Measurements from ENCODE around the gene RNASE7.

Gene RNASE7

GRCh38 chr14:21030531-21030930 is 11.6 kb upstream of the RNASE7 start:
- Histone ChIP-seq H3K36me3 (no peaks in the 10 kb centered on the region), H3K4me3 (ENCODE audit: low read depth, low read length) (no peak overlapping the region), H3K9me3 (no peaks in the 10 kb centered on the region), H3K27me3 (no peaks in the 10 kb centered on the region), H3K4me1 (no peaks in the 10 kb centered on the region)
- no peak for DNase-seq
- TF ChIP-seq, protein P1, sequence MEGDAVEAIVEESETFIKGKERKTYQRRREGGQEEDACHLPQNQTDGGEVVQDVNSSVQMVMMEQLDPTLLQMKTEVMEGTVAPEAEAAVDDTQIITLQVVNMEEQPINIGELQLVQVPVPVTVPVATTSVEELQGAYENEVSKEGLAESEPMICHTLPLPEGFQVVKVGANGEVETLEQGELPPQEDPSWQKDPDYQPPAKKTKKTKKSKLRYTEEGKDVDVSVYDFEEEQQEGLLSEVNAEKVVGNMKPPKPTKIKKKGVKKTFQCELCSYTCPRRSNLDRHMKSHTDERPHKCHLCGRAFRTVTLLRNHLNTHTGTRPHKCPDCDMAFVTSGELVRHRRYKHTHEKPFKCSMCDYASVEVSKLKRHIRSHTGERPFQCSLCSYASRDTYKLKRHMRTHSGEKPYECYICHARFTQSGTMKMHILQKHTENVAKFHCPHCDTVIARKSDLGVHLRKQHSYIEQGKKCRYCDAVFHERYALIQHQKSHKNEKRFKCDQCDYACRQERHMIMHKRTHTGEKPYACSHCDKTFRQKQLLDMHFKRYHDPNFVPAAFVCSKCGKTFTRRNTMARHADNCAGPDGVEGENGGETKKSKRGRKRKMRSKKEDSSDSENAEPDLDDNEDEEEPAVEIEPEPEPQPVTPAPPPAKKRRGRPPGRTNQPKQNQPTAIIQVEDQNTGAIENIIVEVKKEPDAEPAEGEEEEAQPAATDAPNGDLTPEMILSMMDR (IDR thresholded peaks at IDR 0.05; ENCODE audit: low read depth, low read length) = no peak

DNA sequence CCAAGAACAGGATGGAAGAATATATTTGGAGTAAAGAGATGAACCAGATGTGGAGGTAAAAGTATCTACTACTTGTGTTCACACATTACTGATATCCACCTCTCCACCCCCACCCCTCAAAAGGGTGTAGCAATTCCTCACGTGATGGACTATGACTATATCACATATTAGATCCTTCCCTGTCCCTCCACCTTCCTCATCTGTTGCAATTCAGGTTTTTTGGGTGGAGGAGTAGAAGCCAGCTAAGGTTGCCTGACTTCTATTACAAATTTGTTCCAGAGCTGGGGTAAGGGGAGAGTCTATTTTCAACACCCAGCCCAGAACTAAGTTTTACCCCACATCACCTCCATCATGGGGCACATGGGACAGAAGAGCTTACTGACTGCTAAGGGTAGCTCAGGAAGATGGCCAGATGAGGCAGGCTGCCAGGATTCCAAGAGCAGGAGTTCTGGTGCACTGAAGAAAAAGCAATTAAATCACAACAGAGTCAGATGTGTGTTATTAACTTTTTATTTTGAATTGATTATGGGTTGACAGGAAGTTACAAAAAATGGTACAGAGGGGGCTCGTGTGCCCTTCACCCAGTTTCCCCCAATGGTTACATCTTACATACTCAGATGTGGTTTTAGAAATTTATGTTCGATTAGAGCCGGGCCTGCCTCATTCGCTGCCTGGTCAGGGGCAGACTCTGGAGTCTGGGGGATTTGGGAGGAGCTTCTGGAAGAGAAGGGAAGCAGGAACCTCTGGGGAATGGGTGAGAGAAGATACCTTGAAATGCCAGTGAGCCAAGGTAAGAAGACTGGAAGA is 9.6 kb upstream of the RNASE7 start:
- Histone ChIP-seq H3K9me3 (no peaks in the 10 kb centered on the region), H3K27me3 (no peaks in the 10 kb centered on the region), H3K4me3 (ENCODE audit: low read depth, low read length) (no peak overlapping the region), H3K4me1 (no peaks in the 10 kb centered on the region), H3K36me3 (no peaks in the 10 kb centered on the region)
- TF ChIP-seq, protein P1 (IDR thresholded peaks at IDR 0.05; ENCODE audit: low read depth, low read length) = no peak
- no peak for DNase-seq

- TF ChIP-seq, protein P1 (IDR thresholded peaks at IDR 0.05; ENCODE audit: low read depth, low read length) = no peak
Observed at GRCh38 chr14:21033133-21033698, 8.9 kb upstream of the RNASE7 start.

DNA sequence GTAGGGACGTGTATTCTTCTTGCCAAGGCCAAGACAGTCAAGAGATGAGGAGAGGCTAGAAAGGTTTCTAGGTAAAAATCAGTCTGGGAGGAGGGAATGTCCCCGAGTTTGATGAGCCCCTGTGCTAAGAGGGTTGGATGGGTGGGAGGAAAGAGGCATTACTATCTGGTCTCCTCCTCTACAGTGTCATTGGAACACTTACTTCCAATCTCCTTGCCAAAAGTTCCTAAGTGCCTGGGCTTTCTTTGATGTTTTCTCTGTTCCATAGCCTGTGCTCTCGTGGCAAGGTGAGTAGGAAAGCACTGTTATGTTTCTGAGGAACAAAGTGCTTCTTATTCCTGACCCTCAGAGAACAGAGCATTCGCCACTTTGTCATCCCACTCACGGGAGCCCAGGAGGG is 7.5 kb upstream of the RNASE7 start, which contains the start of gene RNASE13:
RNASE13 (minus strand) TSS at position 101 of the 400 bp plus-strand sequence. CDS start 519 bp downstream, outside the sequence.
- Histone ChIP-seq H3K4me3 (ENCODE audit: low read depth, low read length) (no peak within 1 kb of the TSS), H3K36me3 (no peaks in the 10 kb centered on the region), H3K27me3 (no peaks in the 10 kb centered on the region), H3K9me3 (no peaks in the 10 kb centered on the region), H3K4me1 (no peaks in the 10 kb centered on the region; the same call in 1 of the 2 replicates)
- TF ChIP-seq, protein P1 (IDR thresholded peaks at IDR 0.05; ENCODE audit: low read depth, low read length) = no peak
- no peak for DNase-seq

More at GRCh38 chr14:21033133-21033698, 8.9 kb upstream of the RNASE7 start:
- DNase-seq = no peak
- Histone ChIP-seq H3K9me3 (no peaks in the 10 kb centered on the region), H3K27me3 (no peaks in the 10 kb centered on the region), H3K36me3 (no peaks in the 10 kb centered on the region), H3K4me3 (ENCODE audit: low read depth, low read length) (no peak overlapping the region), H3K4me1 (no peaks in the 10 kb centered on the region)

- Histone ChIP-seq H3K4me1 (peaks cover 6% of the 10 kb centered on the region), H3K36me3 (no peaks in the 10 kb centered on the region), H3K27me3 (no peaks in the 10 kb centered on the region), H3K9me3 (no peaks in the 10 kb centered on the region), H3K4me3 (ENCODE audit: low read depth, low read length) (no peak overlapping the region)
- no peak for DNase-seq
- TF ChIP-seq, protein P1 (IDR thresholded peaks at IDR 0.05; ENCODE audit: low read depth, low read length) = no peak
Observed at GRCh38 chr14:21036751-21037150, 5.4 kb upstream of the RNASE7 start.

DNA sequence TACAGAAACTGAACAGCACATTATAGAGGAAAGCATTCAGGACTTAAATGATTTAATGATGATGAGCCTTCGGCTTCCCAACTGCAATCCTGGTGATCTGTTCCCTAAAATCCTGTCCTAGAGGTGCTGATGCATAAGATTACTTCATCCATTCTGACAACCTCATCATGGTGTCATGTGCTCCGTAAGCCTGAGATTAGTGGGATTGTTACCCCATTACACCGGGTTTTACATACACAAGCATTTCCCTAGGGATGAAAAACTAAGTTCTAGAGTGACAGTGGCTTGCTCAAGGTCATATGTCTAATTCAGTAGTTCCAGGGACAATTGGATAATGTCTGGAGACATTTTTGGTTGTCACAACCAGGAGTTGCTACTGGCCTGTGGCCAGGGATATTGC is 5.0 kb upstream of the RNASE7 start:
- H3K4me1 ChIP-seq = peaks cover 10% of the 10 kb centered on the region
- H3K4me3 ChIP-seq (ENCODE audit: low read depth, low read length) = no peak overlapping the region
- H3K36me3 ChIP-seq = no peaks in the 10 kb centered on the region
- no peak for DNase-seq
- no peaks in the 10 kb centered on the region for H3K9me3 ChIP-seq
- TF ChIP-seq, protein P1 (IDR thresholded peaks at IDR 0.05; ENCODE audit: low read depth, low read length) = no peak
- H3K27me3 ChIP-seq = no peaks in the 10 kb centered on the region
